GM12878 (cell line): ENCODE data around the gene DNAAF3. TPM values are rescaled to one million over a fixed set of nuclear protein-coding genes. Genes with fewer than 3 reads are reported as not detected.

ENCODE experiments used
- ATAC-seq: fragments of 200-7000 bp; cut with Tn5 transposase; 3 replicates; pipeline ENCODE4 v1.9.1; 2020; ENCODE audit warnings: mild to moderate bottlenecking, moderate library complexity
- BruUV-seq: library from RNA; stranded (reverse); fragments of 400-500 nt; replicated peaks from 2 replicates; lab custom pipeline; 2021; lab: Mats Ljungman, UMichigan
- CTCF ChIA-PET: fragments of 300-600 bp; sonication (Branson Sonifier 250); formaldehyde crosslinking; extraction: SDS; loops from one replicate; lab custom pipeline; 2021; ENCODE audit warnings: inconsistent platforms; lab: Yijun Ruan, JAX
- POLR2A ChIA-PET: fragments of 350-600 bp; formaldehyde crosslinking; extraction: SDS; loops from one replicate; lab custom pipeline; 2021; ENCODE audit warnings: inconsistent platforms; lab: Charles Lee
- RAD21 ChIA-PET: fragments of 300-600 bp; sonication (Branson Sonifier 250); formaldehyde crosslinking; loops from one replicate; lab custom pipeline; 2023; ENCODE audit warnings: antibody characterized with exemption; ENCODE audit not compliant: unreplicated experiment; lab: Charles Lee
- SMC1A ChIA-PET: fragments of 300-600 bp; sonication (Branson Sonifier 250); formaldehyde crosslinking; loops from one replicate; lab custom pipeline; 2023; ENCODE audit not compliant: unreplicated experiment, uncharacterized antibody; lab: Charles Lee
- DNase-seq: peaks from one replicate; pipeline ENCODE4 v3.0.0-alpha.2; 2011; ENCODE audit warnings: low read depth, low spot score
- FAIRE-seq: peaks from 3 replicates; lab custom pipeline; 2011; peaks lifted over from hg19 to GRCh38; lab: Jason Lieb, UNC
- H2AFZ ChIP-seq: 2 replicates; pipeline ENCODE4 v1.6.0; 2011; ENCODE audit warnings: low read depth, low read length, control low read depth; ENCODE audit not compliant: control insufficient read depth
- H3K27ac ChIP-seq: 2 replicates; pipeline ENCODE4 v1.5.1; 2011; ENCODE audit warnings: control low read depth; ENCODE audit not compliant: control insufficient read depth, insufficient read depth
- H3K27me3 ChIP-seq, 2 experiments: replicated peaks in 1 of 2; 2 replicates each; pipeline versions ENCODE4 v1.6.0 to v1.6.1; 2011; ENCODE audit warnings: low read length in 1 of 2; ENCODE audit not compliant: control insufficient read depth in 2 of 2, insufficient read depth in 2 of 2
- H3K36me3 ChIP-seq, 2 experiments: 2 replicates each; pipeline ENCODE4 v1.5.1; 2011; ENCODE audit warnings: low read length in 1 of 2; ENCODE audit not compliant: control insufficient read depth in 2 of 2, insufficient read depth in 2 of 2
- H3K4me1 ChIP-seq: 2 replicates; pipeline ENCODE4 v1.6.1; 2011; ENCODE audit warnings: mild to moderate bottlenecking, low read length, moderate library complexity, mixed read lengths; ENCODE audit not compliant: control insufficient read depth, insufficient read depth
- H3K4me2 ChIP-seq: 2 replicates; pipeline ENCODE4 v1.6.0; 2011; ENCODE audit warnings: control low read depth; ENCODE audit not compliant: control insufficient read depth, insufficient read depth
- H3K4me3 ChIP-seq: fragments of 200-600 bp; sonication (generic); 2 replicates; pipeline ENCODE4 v1.5.1; 2016
- H3K79me2 ChIP-seq: 2 replicates; pipeline ENCODE4 v1.6.0; 2011; ENCODE audit warnings: low read length; ENCODE audit not compliant: control insufficient read depth, insufficient read depth
- H3K9ac ChIP-seq: 2 replicates; pipeline ENCODE4 v1.8.0; 2011; ENCODE audit warnings: low read length, control low read depth, mixed read lengths; ENCODE audit not compliant: control insufficient read depth, insufficient read depth
- H3K9me3 ChIP-seq: replicated peaks from 3 replicates; pipeline ENCODE4 v1.5.1; 2011; ENCODE audit warnings: mild to moderate bottlenecking, low read length; ENCODE audit not compliant: control insufficient read depth, insufficient read depth
- H4K20me1 ChIP-seq: 2 replicates; pipeline ENCODE4 v1.6.0; 2011; ENCODE audit not compliant: control insufficient read depth, insufficient read depth
- EED ChIP-seq: sonication (generic); IDR thresholded peaks from 2 replicates; pipeline ENCODE4 v1.6.1; 2016; ENCODE audit warnings: antibody characterized with exemption, low read depth
- IKZF1 ChIP-seq: fragments of 450-650 bp; conservative IDR thresholded peaks from 2 replicates; pipeline ENCODE4 v1.6.1; 2017; ENCODE audit warnings: antibody characterized with exemption, mild to moderate bottlenecking
- IKZF2 ChIP-seq, 2 experiments: fragments of 450-650 bp; IDR thresholded peaks; 2 replicates each; pipeline ENCODE4 v1.6.1; 2017; ENCODE audit warnings: mild to moderate bottlenecking in 2 of 2, moderate library complexity in 2 of 2
- LARP7 ChIP-seq: fragments of 450-650 bp; IDR thresholded peaks from 2 replicates; pipeline ENCODE4 v1.6.1; 2017; ENCODE audit warnings: mild to moderate bottlenecking
- MTA2 ChIP-seq: fragments of 450-650 bp; IDR thresholded peaks from 2 replicates; pipeline ENCODE4 v1.6.1; 2016; ENCODE audit warnings: low read depth, mild to moderate bottlenecking, moderate library complexity
- MXI1 ChIP-seq: fragments of 150-350 bp; IDR thresholded peaks from 2 replicates; pipeline ENCODE4 v1.6.1; 2011; ENCODE audit warnings: low read depth, mild to moderate bottlenecking, inconsistent platforms, low read length, improper control_type of control experiment
- NBN ChIP-seq: fragments of 450-650 bp; IDR thresholded peaks from 2 replicates; pipeline ENCODE4 v1.6.1; 2016
- NRF1 ChIP-seq: conservative IDR thresholded peaks from 2 replicates; pipeline ENCODE4 v1.6.1; 2011; ENCODE audit warnings: mild to moderate bottlenecking, low read depth, low read length, improper control_type of control experiment
- RAD51 ChIP-seq: fragments of 450-650 bp; IDR thresholded peaks from 2 replicates; pipeline ENCODE4 v1.6.1; 2016; ENCODE audit warnings: moderate library complexity, mild to moderate bottlenecking, inconsistent platforms
- SPI1 ChIP-seq: IDR thresholded peaks from 2 replicates; pipeline ENCODE4 v1.6.1; 2011; ENCODE audit warnings: low read depth, mild to moderate bottlenecking, low read length, moderate library complexity, borderline replicate concordance; ENCODE audit not compliant: insufficient read depth
- WRNIP1 ChIP-seq: IDR thresholded peaks from 2 replicates; pipeline ENCODE4 v1.6.1; 2011; ENCODE audit warnings: low read depth, low read length, improper control_type of control experiment, borderline replicate concordance
- ZBED1 ChIP-seq: IDR thresholded peaks from 2 replicates; pipeline ENCODE4 v1.6.1; 2016; ENCODE audit warnings: borderline replicate concordance
- WGBS: methylation state at CpG from one replicate; pipeline ENCODE4 v1.1.6; 2016; ENCODE audit warnings: low lambda C conversion rate; ENCODE audit not compliant: insufficient replicate concordance, insufficient coverage; ENCODE audit errors: missing lambda C conversion rate; 5-methylcytosine and 5-hydroxymethylcytosine counted together
- in situ Hi-C: fragments of 300-500 bp; cut with MboI; formaldehyde crosslinking; loops from 9 replicates; pipeline ENCODE4 v1.14.3; 2018; ENCODE audit warnings: mixed read lengths
- intact Hi-C: fragments of 100-400 bp; cut with micrococcal nuclease; formaldehyde crosslinking; loops from one replicate; pipeline ENCODE4 v1.14.2; 2022; ENCODE audit not compliant: unreplicated experiment
- polyA plus RNA-seq, 11 experiments: library from polyadenylated mRNA; depleted of rRNA in 4 of 11; unstranded in 6 of 11; stranded (reverse) in 5 of 11; fragments of >200 nt; fragmentation: Nextera tagmentation in 4 of 11; fragmentation: Illumina TruSeq in 1 of 11; extraction: Ambion mirVana in 4 of 11; extraction: Trizol in 1 of 11; gene quantifications; 1 replicate in 1 of 11; 2 replicates in 10 of 11; pipeline versions ENCODE4 v1.2.1 to v1.2.3, GENCODE V29; 2011 to 2016; ENCODE audit warnings: inconsistent platforms in 2 of 11, missing spikeins in 2 of 11, low read depth in 1 of 11
- total RNA-seq, 4 experiments: library from RNA; depleted of rRNA in 3 of 4; stranded (reverse); fragments of >200 nt in 3 of 4; fragmentation: Illumina TruSeq in 1 of 4; extraction: Trizol in 1 of 4; gene quantifications; 2 replicates each; pipeline versions ENCODE4 v1.2.1 to v1.2.3, GENCODE V29; 2013 to 2021
- TF ChIP-seq, protein P1 (sequence below): fragments of 450-650 bp; IDR thresholded peaks from 2 replicates; pipeline ENCODE4 v1.6.1; 2016; ENCODE audit warnings: mild to moderate bottlenecking, moderate library complexity, borderline replicate concordance

DNAAF3 gene
- total and polyA plus RNA-seq, 10 of the 15 experiments (the other 5 are each of a cell fraction or from before 2014, with no cell fraction given) = not detected

GRCh38 chr19:55134736-55135135 lies 31.7 kb downstream of the DNAAF3 start:
- Histone ChIP-seq H3K79me2 (no peaks in the 10 kb centered on the region), H3K27me3 (no peaks in the 10 kb centered on the region), H3K9ac (no peak overlapping the region), H3K4me2 (no peak overlapping the region), H3K9me3 (no peaks in the 10 kb centered on the region), H3K4me3 (no peak overlapping the region), H3K4me1 (peaks cover 13% of the 10 kb centered on the region), H2AFZ (no peak overlapping the region), H3K36me3 (no peaks in the 10 kb centered on the region), H3K27ac (no peak overlapping the region), H4K20me1 (no peaks in the 10 kb centered on the region)
- ChIA-PET RAD21 (no interaction called here), SMC1A (no interaction called here), CTCF (interaction anchor here (0.6 to 2.6 kb wide), 3 partner anchors 15 to 47 kb away, joined by 3 to 11 read pairs (median 6); no protein-coding TSS in a partner anchor), POLR2A (no interaction called here)
- 0% methylated on average over 1 of the region's 3 CpGs for WGBS
- ATAC-seq = no peak
- no peak for DNase-seq
- BruUV-seq = no TSS peak
- TF ChIP-seq ZBED1 (no peak), RAD51 (peak; percentile 25; the same call in 1 of the 2 replicates), MXI1 (no peak)
- FAIRE-seq = no peak
- in situ Hi-C loops = no loop called here
- intact Hi-C loops = no loop called here

GRCh38 chr19:55133639-55134444 lies 32.6 kb downstream of the DNAAF3 start:
- no peaks in the 10 kb centered on the region for H3K36me3 ChIP-seq
- no peaks in the 10 kb centered on the region for H3K79me2 ChIP-seq
- no peak overlapping the region for H3K9ac ChIP-seq
- POLR2A ChIA-PET = no interaction called here
- no TSS peak for BruUV-seq
- RAD21 ChIA-PET = interaction anchor here (0.5 kb wide), 1 partner anchor 14 kb away, joined by 3 read pairs; no protein-coding TSS in a partner anchor
- SMC1A ChIA-PET = interaction anchor here (1.4 kb wide), 1 partner anchor 459 kb away, joined by 3 read pairs; no protein-coding TSS in a partner anchor
- no peaks in the 10 kb centered on the region for H3K9me3 ChIP-seq
- CTCF ChIA-PET = interaction anchor here (2.5 kb wide), 1 partner anchor 46 kb away, joined by 17 read pairs; no protein-coding TSS in a partner anchor
- no peaks in the 10 kb centered on the region for H4K20me1 ChIP-seq
- no peak overlapping the region for H3K4me3 ChIP-seq
- ATAC-seq = peak; percentile 84
- H3K4me1 ChIP-seq = peaks cover 13% of the 10 kb centered on the region
- DNase-seq = no peak
- 47% methylated on average over 21 of the region's 25 CpGs for WGBS
- in situ Hi-C loops = no loop called here
- H3K4me2 ChIP-seq = no peak overlapping the region
- FAIRE-seq = no peak
- H3K27ac ChIP-seq = no peak overlapping the region
- peak overlapping the region; percentile 30; the same call in 1 of the 2 replicates for H2AFZ ChIP-seq
- intact Hi-C loops = no loop called here
- no peaks in the 10 kb centered on the region for H3K27me3 ChIP-seq
- TF ChIP-seq IKZF2 (IDR thresholded peaks at IDR 0.05) = peak; percentile 53 to 58; a peak in 2 of 4 replicates
- TF ChIP-seq SPI1 = peak; percentile 60; the same call in 1 of the 2 replicates
- 0 out of 2 replicates have a peak, but pooled peaks have one; percentile 13 for TF ChIP-seq EED
- 0 out of 2 replicates have a peak, but pooled peaks have one; percentile 16 for TF ChIP-seq MTA2
- no peak for TF ChIP-seq NRF1
- no peak for TF ChIP-seq LARP7
- 0 out of 2 replicates have a peak, but pooled peaks have one; percentile 8 for TF ChIP-seq IKZF1
- TF ChIP-seq NBN = 0 out of 2 replicates have a peak, but pooled peaks have one; percentile 61
- TF ChIP-seq, protein P1, sequence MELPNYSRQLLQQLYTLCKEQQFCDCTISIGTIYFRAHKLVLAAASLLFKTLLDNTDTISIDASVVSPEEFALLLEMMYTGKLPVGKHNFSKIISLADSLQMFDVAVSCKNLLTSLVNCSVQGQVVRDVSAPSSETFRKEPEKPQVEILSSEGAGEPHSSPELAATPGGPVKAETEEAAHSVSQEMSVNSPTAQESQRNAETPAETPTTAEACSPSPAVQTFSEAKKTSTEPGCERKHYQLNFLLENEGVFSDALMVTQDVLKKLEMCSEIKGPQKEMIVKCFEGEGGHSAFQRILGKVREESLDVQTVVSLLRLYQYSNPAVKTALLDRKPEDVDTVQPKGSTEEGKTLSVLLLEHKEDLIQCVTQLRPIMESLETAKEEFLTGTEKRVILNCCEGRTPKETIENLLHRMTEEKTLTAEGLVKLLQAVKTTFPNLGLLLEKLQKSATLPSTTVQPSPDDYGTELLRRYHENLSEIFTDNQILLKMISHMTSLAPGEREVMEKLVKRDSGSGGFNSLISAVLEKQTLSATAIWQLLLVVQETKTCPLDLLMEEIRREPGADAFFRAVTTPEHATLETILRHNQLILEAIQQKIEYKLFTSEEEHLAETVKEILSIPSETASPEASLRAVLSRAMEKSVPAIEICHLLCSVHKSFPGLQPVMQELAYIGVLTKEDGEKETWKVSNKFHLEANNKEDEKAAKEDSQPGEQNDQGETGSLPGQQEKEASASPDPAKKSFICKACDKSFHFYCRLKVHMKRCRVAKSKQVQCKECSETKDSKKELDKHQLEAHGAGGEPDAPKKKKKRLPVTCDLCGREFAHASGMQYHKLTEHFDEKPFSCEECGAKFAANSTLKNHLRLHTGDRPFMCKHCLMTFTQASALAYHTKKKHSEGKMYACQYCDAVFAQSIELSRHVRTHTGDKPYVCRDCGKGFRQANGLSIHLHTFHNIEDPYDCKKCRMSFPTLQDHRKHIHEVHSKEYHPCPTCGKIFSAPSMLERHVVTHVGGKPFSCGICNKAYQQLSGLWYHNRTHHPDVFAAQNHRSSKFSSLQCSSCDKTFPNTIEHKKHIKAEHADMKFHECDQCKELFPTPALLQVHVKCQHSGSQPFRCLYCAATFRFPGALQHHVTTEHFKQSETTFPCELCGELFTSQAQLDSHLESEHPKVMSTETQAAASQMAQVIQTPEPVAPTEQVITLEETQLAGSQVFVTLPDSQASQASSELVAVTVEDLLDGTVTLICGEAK = peak; percentile 61
- no peak for TF ChIP-seq WRNIP1
